HepG2 (cell line): ENCODE measurements around the gene PEAK1. TPM values are rescaled to one million over a fixed set of nuclear protein-coding genes. Genes with fewer than 3 reads are reported as not detected.

Source experiments
- BRCA1 ChIP-seq: sonication (generic); formaldehyde crosslinking; IDR thresholded peaks from 2 replicates; pipeline ENCODE4 v1.4.0; 2020; ENCODE audit warnings: missing genetic modification reagents
- SAP130 ChIP-seq: IDR thresholded peaks from 2 replicates; pipeline ENCODE4 v1.6.1; 2016; ENCODE audit warnings: low read depth
- polyA plus RNA-seq, 8 experiments: library from polyadenylated mRNA; depleted of rRNA in 3 of 8; stranded (reverse) in 7 of 8; unstranded in 1 of 8; fragments of >200 nt; fragmentation: Illumina TruSeq in 4 of 8; extraction: Trizol in 4 of 8; gene quantifications; 2 replicates each; pipeline versions ENCODE4 v1.2.1 to v1.2.3, GENCODE V29; 2011 to 2016; ENCODE audit warnings: low read depth in 4 of 8, missing spikeins in 1 of 8, mixed read lengths in 1 of 8; ENCODE audit not compliant: insufficient read depth in 1 of 8
- total RNA-seq, 5 experiments: library from RNA; depleted of rRNA; stranded (reverse); fragments of >200 nt; fragmentation: Illumina TruSeq; extraction: Trizol; gene quantifications; 2 replicates each; pipeline ENCODE4 v1.2.3, GENCODE V29; 2016; ENCODE audit warnings: low read depth in 1 of 5
- TF ChIP-seq, protein P1 (sequence below): sonication (generic); formaldehyde crosslinking; IDR thresholded peaks from 2 replicates; pipeline ENCODE4 v1.5.0; 2020; ENCODE audit warnings: mild to moderate bottlenecking, missing genetic modification reagents, borderline replicate concordance
- TF ChIP-seq, protein P2 (sequence below): sonication (generic); formaldehyde crosslinking; IDR thresholded peaks from 2 replicates; pipeline ENCODE4 v1.8.1; 2022; ENCODE audit warnings: mild to moderate bottlenecking, missing genetic modification reagents
- TF ChIP-seq, protein P3 (sequence below): IDR thresholded peaks from 2 replicates; pipeline ENCODE4 v1.6.1; 2016; ENCODE audit warnings: mild to moderate bottlenecking

The PEAK1 gene
- total and polyA plus RNA-seq, 2 of the 13 experiments (the other 11 are each of a cell fraction or from before 2014, with no cell fraction given), result 6.0 to 6.6 TPM

DNA sequence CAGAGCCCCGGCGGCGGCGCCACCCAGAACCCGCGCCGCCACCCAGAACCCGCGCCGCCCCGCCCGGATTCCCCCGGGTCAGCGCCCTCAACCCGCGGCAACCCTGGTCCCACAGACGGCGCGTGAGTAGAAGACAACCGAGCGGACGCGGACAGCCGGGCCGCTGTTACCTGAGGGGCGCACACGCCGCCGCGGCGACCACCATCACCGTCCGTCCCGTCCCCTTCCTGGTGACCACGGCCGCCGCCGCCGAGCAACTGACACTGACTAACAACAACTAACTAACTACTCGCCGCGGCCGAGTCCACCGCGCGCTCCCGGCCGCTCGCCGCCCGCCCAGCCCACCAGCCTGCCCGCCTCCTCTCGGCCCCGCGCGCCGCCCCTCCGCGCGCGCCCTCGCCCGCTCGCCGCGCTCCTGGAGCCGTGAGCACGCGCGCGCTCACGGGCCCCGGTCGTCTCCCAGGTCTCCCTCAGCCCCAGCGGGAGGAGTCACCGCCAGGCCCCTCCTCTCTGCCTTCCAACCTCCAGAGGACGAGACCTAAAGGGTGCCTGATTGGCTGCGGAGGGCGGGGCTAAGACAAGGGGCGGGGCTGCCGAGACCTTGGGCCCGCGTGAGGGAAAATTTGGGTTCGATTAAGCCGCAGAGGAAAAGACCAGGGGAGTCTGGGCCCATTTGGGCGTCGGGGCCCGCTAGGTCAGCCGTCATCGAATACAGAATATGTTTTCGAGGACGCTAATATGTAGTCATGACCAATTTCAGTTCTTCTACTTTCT is at the start of gene PEAK1 (continued):
- TF ChIP-seq, protein P1, sequence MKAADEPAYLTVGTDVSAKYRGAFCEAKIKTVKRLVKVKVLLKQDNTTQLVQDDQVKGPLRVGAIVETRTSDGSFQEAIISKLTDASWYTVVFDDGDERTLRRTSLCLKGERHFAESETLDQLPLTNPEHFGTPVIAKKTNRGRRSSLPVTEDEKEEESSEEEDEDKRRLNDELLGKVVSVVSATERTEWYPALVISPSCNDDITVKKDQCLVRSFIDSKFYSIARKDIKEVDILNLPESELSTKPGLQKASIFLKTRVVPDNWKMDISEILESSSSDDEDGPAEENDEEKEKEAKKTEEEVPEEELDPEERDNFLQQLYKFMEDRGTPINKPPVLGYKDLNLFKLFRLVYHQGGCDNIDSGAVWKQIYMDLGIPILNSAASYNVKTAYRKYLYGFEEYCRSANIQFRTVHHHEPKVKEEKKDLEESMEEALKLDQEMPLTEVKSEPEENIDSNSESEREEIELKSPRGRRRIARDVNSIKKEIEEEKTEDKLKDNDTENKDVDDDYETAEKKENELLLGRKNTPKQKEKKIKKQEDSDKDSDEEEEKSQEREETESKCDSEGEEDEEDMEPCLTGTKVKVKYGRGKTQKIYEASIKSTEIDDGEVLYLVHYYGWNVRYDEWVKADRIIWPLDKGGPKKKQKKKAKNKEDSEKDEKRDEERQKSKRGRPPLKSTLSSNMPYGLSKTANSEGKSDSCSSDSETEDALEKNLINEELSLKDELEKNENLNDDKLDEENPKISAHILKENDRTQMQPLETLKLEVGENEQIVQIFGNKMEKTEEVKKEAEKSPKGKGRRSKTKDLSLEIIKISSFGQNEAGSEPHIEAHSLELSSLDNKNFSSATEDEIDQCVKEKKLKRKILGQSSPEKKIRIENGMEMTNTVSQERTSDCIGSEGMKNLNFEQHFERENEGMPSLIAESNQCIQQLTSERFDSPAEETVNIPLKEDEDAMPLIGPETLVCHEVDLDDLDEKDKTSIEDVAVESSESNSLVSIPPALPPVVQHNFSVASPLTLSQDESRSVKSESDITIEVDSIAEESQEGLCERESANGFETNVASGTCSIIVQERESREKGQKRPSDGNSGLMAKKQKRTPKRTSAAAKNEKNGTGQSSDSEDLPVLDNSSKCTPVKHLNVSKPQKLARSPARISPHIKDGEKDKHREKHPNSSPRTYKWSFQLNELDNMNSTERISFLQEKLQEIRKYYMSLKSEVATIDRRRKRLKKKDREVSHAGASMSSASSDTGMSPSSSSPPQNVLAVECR (CRISPR knock-in tag), result peak; percentile 50; the same call in 1 of the 2 replicates
- TF ChIP-seq, protein P2, sequence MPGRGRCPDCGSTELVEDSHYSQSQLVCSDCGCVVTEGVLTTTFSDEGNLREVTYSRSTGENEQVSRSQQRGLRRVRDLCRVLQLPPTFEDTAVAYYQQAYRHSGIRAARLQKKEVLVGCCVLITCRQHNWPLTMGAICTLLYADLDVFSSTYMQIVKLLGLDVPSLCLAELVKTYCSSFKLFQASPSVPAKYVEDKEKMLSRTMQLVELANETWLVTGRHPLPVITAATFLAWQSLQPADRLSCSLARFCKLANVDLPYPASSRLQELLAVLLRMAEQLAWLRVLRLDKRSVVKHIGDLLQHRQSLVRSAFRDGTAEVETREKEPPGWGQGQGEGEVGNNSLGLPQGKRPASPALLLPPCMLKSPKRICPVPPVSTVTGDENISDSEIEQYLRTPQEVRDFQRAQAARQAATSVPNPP (CRISPR knock-in tag), result no peak
- TF ChIP-seq SAP130 (CRISPR knock-in tag) (peak; percentile 17; the same call in 1 of the 2 replicates), BRCA1 (CRISPR knock-in tag) (0 out of 2 replicates have a peak, but pooled peaks have one; percentile 13)
- TF ChIP-seq, protein P3, sequence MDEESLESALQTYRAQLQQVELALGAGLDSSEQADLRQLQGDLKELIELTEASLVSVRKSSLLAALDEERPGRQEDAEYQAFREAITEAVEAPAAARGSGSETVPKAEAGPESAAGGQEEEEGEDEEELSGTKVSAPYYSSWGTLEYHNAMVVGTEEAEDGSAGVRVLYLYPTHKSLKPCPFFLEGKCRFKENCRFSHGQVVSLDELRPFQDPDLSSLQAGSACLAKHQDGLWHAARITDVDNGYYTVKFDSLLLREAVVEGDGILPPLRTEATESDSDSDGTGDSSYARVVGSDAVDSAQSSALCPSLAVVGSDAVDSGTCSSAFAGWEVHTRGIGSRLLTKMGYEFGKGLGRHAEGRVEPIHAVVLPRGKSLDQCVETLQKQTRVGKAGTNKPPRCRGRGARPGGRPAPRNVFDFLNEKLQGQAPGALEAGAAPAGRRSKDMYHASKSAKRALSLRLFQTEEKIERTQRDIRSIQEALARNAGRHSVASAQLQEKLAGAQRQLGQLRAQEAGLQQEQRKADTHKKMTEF (CRISPR knock-in tag), result peak; percentile 14; the same call in 1 of the 2 replicates
